ENCODE data around the gene DDI2.

The DDI2 gene

DNA sequence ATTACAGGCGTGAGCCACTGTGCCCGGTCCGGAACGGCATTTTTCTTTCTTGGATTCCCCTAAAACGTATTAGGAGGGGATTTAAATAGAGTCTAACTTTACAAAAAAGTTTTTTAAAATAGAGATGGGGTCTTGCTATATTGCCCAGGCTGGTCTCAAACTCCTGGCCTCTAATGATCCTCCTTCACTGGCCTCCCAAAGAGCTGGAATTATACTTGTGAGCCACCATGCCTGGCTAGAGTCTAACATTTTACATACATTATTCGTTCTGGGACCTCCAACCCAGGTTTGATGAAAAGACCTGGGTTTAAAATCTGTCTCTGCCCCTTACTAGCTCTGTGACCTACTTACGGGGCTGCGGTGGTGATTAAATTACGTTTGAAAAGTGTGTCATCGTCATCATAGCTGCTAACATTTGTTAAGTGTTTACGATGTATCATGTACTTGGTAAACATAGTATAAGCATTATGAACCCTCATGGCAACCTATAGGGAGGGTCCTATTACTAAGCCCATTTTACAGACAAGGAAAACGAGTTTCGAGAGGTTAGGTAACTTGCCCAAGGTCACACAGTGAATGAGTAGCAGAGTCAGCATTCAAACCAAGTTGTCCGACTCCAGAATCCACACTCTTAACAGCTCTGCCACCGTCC lies 91.4 kb downstream of the DDI2 start:
- Mint-ChIP-seq H3K4me1 (peaks cover 38% of the 10 kb centered on the region), H3K27me3 (no peaks in the 10 kb centered on the region), H3K9me3 (no peaks in the 10 kb centered on the region), H3K36me3 (peaks cover 35% of the 10 kb centered on the region), H3K4me3 (no peak overlapping the region), H3K27ac (no peak overlapping the region)
- ATAC-seq, result no peak

DNA sequence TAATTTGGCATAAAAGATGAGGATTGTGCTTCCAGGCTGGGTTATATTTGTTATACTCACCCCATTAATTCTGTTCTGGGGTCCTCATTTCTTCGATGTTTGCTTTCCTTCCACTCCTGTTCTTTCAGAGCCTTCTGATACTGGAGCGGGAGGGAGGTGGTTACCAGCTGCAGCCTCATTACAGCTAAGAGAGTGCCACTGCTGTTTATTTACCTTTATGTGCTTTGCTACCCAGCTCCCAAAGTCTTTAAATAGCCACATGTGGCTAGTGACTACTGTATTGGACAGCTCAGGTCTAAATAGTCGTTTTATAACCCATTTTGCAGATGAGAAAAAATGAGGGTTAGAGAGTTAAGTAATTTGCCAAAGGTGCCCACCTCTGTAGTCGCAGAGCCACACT lies 92.0 kb downstream of the DDI2 start:
- H3K4me3 Mint-ChIP-seq, result no peak overlapping the region
- H3K36me3 Mint-ChIP-seq, result peaks cover 31% of the 10 kb centered on the region
- no peaks in the 10 kb centered on the region for H3K9me3 Mint-ChIP-seq
- H3K27me3 Mint-ChIP-seq, result no peaks in the 10 kb centered on the region
- H3K4me1 Mint-ChIP-seq, result peaks cover 33% of the 10 kb centered on the region
- H3K27ac Mint-ChIP-seq, result no peak overlapping the region
- ATAC-seq, result no peak

DNA sequence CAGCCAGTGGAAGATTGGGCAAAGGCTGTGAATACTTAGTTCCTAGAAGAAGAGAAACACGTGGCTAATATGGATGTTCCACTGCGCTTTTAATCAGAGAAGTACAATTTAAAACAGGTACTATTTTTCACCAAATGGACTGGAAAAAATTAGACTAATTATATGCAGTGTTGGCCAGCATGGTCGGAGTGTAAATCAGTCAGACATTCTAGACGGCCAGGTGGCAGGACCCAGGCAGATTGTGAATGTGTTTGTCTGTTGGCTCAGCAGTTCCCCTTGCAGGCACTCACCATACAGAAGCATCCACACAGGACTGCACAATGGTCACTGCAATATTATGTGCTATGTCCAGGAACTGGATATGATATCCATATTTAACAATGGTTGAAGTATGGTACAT lies 94.9 kb downstream of the DDI2 start:
- no peak for ATAC-seq
- H3K4me3 Mint-ChIP-seq, result no peak overlapping the region
- peaks cover 21% of the 10 kb centered on the region for H3K36me3 Mint-ChIP-seq
- no peaks in the 10 kb centered on the region for H3K9me3 Mint-ChIP-seq
- peaks cover 12% of the 10 kb centered on the region for H3K4me1 Mint-ChIP-seq
- no peak overlapping the region for H3K27ac Mint-ChIP-seq
- H3K27me3 Mint-ChIP-seq, result no peaks in the 10 kb centered on the region

DNA sequence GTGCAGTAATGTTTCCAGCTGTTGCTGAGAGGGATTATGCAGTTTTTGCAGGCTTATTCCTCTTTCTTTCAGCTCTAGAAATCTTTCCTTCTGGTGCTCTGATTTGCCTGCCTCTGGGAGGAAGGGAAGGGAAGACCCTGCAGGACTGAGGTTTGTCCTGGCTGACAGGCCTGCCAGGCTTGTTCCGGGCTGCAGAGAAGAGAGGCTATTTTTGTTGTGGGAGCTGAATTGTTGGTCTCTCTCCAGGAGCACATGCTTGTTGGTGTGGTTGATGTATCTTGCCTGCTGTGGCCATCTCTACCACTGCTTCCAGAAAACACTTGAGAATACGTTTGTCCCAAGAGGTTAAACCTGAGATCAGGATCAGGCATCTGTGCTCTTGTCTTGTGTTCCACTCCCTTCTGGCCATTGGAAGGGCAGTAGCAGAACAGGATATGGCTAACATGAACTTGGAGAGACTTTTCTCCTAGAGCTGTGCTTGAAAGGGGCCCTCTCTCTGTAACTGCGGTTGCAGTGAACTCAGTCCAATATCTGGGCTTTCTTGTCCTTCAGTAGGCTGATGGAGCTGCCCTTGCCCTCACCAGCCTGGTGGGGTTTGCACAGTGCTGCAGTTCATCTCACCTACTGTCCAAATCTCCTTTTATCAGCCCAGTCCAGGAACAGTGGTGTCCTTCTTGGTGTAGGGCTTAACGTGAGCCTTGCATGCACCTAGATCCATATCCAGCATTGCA lies 97.3 kb downstream of the DDI2 start:
- no peak for ATAC-seq
- H3K27ac Mint-ChIP-seq, result no peak overlapping the region
- peaks cover 12% of the 10 kb centered on the region for H3K4me1 Mint-ChIP-seq
- peaks cover 42% of the 10 kb centered on the region for H3K36me3 Mint-ChIP-seq
- no peak overlapping the region for H3K4me3 Mint-ChIP-seq
- no peaks in the 10 kb centered on the region for H3K27me3 Mint-ChIP-seq
- no peaks in the 10 kb centered on the region for H3K9me3 Mint-ChIP-seq

DNA sequence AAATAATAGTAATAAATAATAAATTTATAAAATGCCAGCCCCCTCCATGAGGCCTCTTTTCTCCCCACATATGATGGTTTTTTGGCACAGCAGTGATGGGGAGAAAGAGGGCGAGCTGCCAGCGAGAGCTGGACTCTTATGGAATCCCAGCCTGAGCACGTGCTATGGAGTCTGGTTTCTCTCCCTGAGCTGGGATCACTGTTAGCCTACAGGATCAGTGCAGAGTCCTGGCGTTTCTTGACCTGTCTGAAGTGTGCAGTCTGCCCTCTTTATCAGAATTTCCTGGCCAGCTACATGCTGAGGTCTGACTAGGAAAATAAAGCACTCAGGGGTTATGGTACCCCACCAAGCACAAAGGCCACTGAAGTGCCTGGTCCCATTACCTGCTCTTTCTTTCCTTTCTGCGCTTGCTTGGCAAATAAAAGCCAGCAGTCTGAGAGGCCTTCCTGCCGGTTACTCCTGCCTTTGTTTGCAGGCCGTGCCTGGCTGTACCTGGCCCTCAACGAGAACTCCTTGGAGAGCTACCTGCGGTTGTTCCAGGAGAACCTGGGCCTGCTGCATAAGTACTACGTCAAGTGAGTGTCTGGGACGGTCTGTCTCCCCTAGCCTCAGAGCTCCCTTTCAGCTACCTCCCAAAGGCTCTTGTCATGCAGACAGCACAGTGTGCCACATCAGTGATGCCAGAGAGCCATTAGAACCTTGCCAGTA lies 100.3 kb downstream of the DDI2 start:
- H3K27ac Mint-ChIP-seq, result no peak overlapping the region

DNA sequence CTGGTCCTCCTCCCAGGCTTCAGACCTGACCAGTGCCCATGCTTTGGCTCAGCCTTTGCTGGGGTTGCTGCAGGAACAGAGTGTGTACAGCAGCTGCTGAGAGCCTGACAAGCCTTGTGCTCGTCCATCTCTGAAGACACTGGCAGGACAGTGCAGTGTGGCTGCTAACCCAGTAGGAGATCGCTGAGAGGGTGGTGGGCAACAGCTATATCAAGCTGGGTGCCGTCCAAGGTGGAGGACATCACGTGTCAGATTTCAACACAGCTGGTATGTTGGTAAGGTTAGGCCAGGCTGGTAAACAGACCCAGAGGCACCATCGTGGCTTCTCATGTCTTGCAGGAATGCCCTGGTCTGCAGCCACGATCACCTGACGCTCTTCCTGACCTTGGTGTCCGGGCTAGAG lies 100.9 kb downstream of the DDI2 start:
- H3K27ac Mint-ChIP-seq, result no peak overlapping the region
- no peaks in the 10 kb centered on the region for H3K9me3 Mint-ChIP-seq
- no peaks in the 10 kb centered on the region for H3K27me3 Mint-ChIP-seq
- H3K36me3 Mint-ChIP-seq, result peaks cover 49% of the 10 kb centered on the region
- H3K4me3 Mint-ChIP-seq, result no peak overlapping the region
- no peak for ATAC-seq
- H3K4me1 Mint-ChIP-seq, result peaks cover 4% of the 10 kb centered on the region

More for the DNA sequence above, 100.3 kb downstream of the DDI2 start:
- Mint-ChIP-seq H3K4me1 (peaks cover 4% of the 10 kb centered on the region), H3K4me3 (no peak overlapping the region), H3K36me3 (peaks cover 45% of the 10 kb centered on the region), H3K27me3 (no peaks in the 10 kb centered on the region), H3K9me3 (no peaks in the 10 kb centered on the region)
- no peak for ATAC-seq

All from stimulated activated memory B cell treated with anti-CD40 and anti-IgM and Interleukin-4, amounts not matched to agents 10 μg/mL and 1 μg/mL and 100 μg/mL, for 72 hours (primary cell).